Mammary epithelial cell (primary cell): Measurements from ENCODE around the gene INSYN2B.

ENCODE experiments used
- CTCF ChIP-seq, 2 donors: IDR thresholded peaks in 1 of 2; conservative IDR thresholded peaks in 1 of 2; 2 replicates each; pipeline ENCODE4 v1.5.1; 2011 to 2012; ENCODE audit warnings: inconsistent platforms in 2 of 2, low read length in 2 of 2, mild to moderate bottlenecking in 2 of 2, control low read depth in 1 of 2, low read depth in 1 of 2; ENCODE audit not compliant: insufficient read depth in 1 of 2; ENCODE audit errors: extremely low read depth in 1 of 2
- EZH2 ChIP-seq: IDR thresholded peaks from 2 replicates; pipeline ENCODE4 v1.6.1; 2012; ENCODE audit warnings: low read length, inconsistent platforms, borderline replicate concordance

DNA sequence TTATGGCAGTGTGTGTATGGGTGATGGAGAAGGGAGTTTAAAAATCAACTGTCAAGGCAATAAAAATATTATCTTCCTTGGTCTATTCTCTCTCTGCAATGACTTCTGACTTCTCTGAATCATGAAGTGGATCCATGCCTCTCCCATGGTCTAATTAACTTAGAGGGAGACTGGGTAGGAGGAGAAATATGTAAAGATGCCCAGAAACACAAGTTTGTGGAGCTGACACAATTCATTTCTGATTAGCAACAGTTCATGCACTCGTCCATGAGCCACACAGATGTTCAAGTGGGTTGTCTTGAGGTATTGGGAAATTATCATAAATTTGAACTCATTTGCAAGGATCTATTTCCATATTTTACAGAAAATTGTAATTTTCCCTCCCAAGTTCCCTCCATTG lies 38.1 kb downstream of the INSYN2B start:
- TF ChIP-seq CTCF (conservative IDR thresholded peaks at IDR 0.05 in 1 of 2, IDR thresholded peaks at IDR 0.05 in 1 of 2; ENCODE audit: extremely low read depth in 1 of 2, insufficient read depth in 1 of 2, low read depth in 1 of 2, low read length in 2 of 2) (no peak), EZH2 (no peak)
